ENCODE measurements around the gene HPSE2.

The HPSE2 gene

GRCh38 chr10:98411166-98411565, 824.5 kb downstream of the HPSE2 start:
- Histone ChIP-seq H3K9ac (ENCODE audit: low read length) (no peak overlapping the region), H3K27me3 (ENCODE audit: control insufficient read depth, insufficient read depth, low read length) (no peaks in the 10 kb centered on the region), H3K36me3 (ENCODE audit: control insufficient read depth, insufficient read depth, low read length) (no peaks in the 10 kb centered on the region), H3K4me1 (ENCODE audit: control insufficient read depth, insufficient read depth, low read length) (peaks cover 21% of the 10 kb centered on the region), H3K9me3 (ENCODE audit: control insufficient read depth, low read length) (no peaks in the 10 kb centered on the region), H3K4me3 (ENCODE audit: low read length) (no peak overlapping the region)

GRCh38 chr10:98410759-98411158, 824.9 kb downstream of the HPSE2 start:
- Histone ChIP-seq H3K4me3 (ENCODE audit: low read length) (no peak overlapping the region), H3K4me1 (ENCODE audit: control insufficient read depth, insufficient read depth, low read length) (peaks cover 21% of the 10 kb centered on the region), H3K9ac (ENCODE audit: low read length) (no peak overlapping the region), H3K27me3 (ENCODE audit: control insufficient read depth, insufficient read depth, low read length) (no peaks in the 10 kb centered on the region), H3K9me3 (ENCODE audit: control insufficient read depth, low read length) (no peaks in the 10 kb centered on the region), H3K36me3 (ENCODE audit: control insufficient read depth, insufficient read depth, low read length) (no peaks in the 10 kb centered on the region)

- no peaks in the 10 kb centered on the region for H3K9me3 ChIP-seq (ENCODE audit: control insufficient read depth, low read length)
- peaks cover 19% of the 10 kb centered on the region for H3K4me1 ChIP-seq (ENCODE audit: control insufficient read depth, insufficient read depth, low read length)
- no peak overlapping the region for H3K9ac ChIP-seq (ENCODE audit: low read length)
- no peaks in the 10 kb centered on the region for H3K27me3 ChIP-seq (ENCODE audit: control insufficient read depth, insufficient read depth, low read length)
- no peak overlapping the region for H3K4me3 ChIP-seq (ENCODE audit: low read length)
- H3K36me3 ChIP-seq (ENCODE audit: control insufficient read depth, insufficient read depth, low read length): no peaks in the 10 kb centered on the region
Measured at GRCh38 chr10:98410135-98410743, 825.4 kb downstream of the HPSE2 start.

- no peaks in the 10 kb centered on the region for H3K36me3 ChIP-seq (ENCODE audit: control insufficient read depth, insufficient read depth, low read length)
- H3K4me1 ChIP-seq (ENCODE audit: control insufficient read depth, insufficient read depth, low read length): peaks cover 24% of the 10 kb centered on the region
- no peak overlapping the region for H3K4me3 ChIP-seq (ENCODE audit: low read length)
- H3K9me3 ChIP-seq (ENCODE audit: control insufficient read depth, low read length): no peaks in the 10 kb centered on the region
- no peak overlapping the region for H3K9ac ChIP-seq (ENCODE audit: low read length)
- H3K27me3 ChIP-seq (ENCODE audit: control insufficient read depth, insufficient read depth, low read length): no peaks in the 10 kb centered on the region
Measured at GRCh38 chr10:98408799-98409198, 826.9 kb downstream of the HPSE2 start.

GRCh38 chr10:98407744-98408241, 827.9 kb downstream of the HPSE2 start:
- no peak overlapping the region for H3K9ac ChIP-seq (ENCODE audit: low read length)

More at GRCh38 chr10:98407744-98408241, 827.9 kb downstream of the HPSE2 start:
- peaks cover 34% of the 10 kb centered on the region for H3K4me1 ChIP-seq (ENCODE audit: control insufficient read depth, insufficient read depth, low read length)
- no peaks in the 10 kb centered on the region for H3K27me3 ChIP-seq (ENCODE audit: control insufficient read depth, insufficient read depth, low read length)
- no peaks in the 10 kb centered on the region for H3K36me3 ChIP-seq (ENCODE audit: control insufficient read depth, insufficient read depth, low read length)
- no peak overlapping the region for H3K4me3 ChIP-seq (ENCODE audit: low read length)
- H3K9me3 ChIP-seq (ENCODE audit: control insufficient read depth, low read length): no peaks in the 10 kb centered on the region
